NB4 (cell line): Measurements from ENCODE around the gene DNAJA2.

ENCODE experiments used
- CTCF ChIP-seq: IDR thresholded peaks from one replicate; pipeline ENCODE4 v1.5.1; 2012; ENCODE audit warnings: low read depth, low read length
- MYC ChIP-seq: IDR thresholded peaks from 2 replicates; pipeline ENCODE4 v1.6.1; 2011; ENCODE audit warnings: low read depth, low read length
- POLR2A ChIP-seq: IDR thresholded peaks from 2 replicates; pipeline ENCODE4 v1.6.1; 2011; ENCODE audit warnings: mild to moderate bottlenecking; ENCODE audit not compliant: insufficient read length; ENCODE audit errors: extremely low read depth
- TF ChIP-seq, protein P1 (sequence below): IDR thresholded peaks from 2 replicates; pipeline ENCODE4 v1.6.1; 2011; ENCODE audit warnings: low read depth, low read length

- TF ChIP-seq, protein P1, sequence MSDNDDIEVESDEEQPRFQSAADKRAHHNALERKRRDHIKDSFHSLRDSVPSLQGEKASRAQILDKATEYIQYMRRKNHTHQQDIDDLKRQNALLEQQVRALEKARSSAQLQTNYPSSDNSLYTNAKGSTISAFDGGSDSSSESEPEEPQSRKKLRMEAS: no peak
- TF ChIP-seq CTCF: no peak
- no peak for TF ChIP-seq POLR2A
- TF ChIP-seq MYC: no peak
These were observed 46.2 kb downstream of the DNAJA2 start for GRCh38 chr16:46927273-46927672.
